Right renal cortex interstitium (tissue), 3 donors: ENCODE measurements around the gene ZNF117. TPM values are rescaled to one million over a fixed set of nuclear protein-coding genes. Genes with fewer than 3 reads are reported as not detected.
"Not testable (repeated sequence)": the region's sequence is repeated elsewhere in the genome, so short reads cannot be mapped to it uniquely, and the experiment has no call there.

Experiments used
- DNase-seq, 3 donors: peaks; one replicate each; pipeline ENCODE4 v3.0.0-alpha.2; 2013; ENCODE audit warnings: low read depth in 3 of 3, low spot score in 2 of 3
- polyA plus RNA-seq, 3 donors: library from polyadenylated mRNA; unstranded; fragments of 120-200 nt; gene quantifications; one replicate each; pipeline ENCODE4 v1.2.1, GENCODE V29; 2013; ENCODE audit not compliant: insufficient read length in 3 of 3

ZNF117 gene
- polyA plus RNA-seq: 10 to 100 TPM; 23.5 to 26.7 (median 24.4) TPM

DNA sequence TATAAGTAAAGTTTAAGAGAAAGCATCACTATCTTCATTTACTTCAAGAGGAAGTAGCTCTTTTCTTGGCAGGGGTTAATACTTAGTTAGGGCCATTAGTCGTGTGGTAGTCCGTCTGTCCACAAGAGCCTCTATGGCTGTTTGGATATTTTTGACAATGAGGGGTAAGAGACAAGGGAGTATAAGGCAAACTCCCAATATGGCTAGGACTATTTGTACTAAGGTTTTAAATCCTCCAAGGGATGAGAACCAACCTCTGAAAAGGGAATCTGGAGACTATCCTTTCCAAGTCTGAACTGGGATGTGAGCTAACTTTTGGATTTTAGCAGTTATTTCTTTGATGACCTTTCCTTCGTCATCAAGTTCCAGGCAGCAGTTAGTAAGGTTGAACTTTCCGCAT lies at the start of gene ZNF117:
TSS of gene ZNF117 (minus strand) at position 101 of the 400 bp plus-strand sequence.
- no peak for DNase-seq

DNA sequence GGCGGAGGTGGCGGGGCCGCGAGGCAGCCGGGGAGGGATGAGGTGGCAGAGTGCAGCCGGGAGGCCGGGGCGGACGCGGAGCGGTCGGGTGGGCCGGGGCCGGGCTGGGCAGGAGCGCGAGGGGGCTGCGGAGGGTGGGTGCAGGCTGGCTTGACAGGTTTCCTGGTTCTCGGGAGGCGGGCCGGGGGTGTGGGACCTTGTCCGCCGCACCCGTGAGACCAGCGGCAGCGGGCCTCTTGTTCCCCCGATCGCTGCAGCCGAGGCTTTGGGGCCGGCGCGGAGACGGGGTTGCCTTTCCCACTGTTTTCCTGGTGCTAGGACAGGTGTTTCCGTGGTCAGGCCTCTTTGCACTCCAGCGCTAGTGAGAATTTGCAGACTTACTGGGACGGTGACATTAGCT lies 47.9 kb upstream of the ZNF117 start:
- peak in 1 of 3 donors; percentile 10 for DNase-seq

DNA sequence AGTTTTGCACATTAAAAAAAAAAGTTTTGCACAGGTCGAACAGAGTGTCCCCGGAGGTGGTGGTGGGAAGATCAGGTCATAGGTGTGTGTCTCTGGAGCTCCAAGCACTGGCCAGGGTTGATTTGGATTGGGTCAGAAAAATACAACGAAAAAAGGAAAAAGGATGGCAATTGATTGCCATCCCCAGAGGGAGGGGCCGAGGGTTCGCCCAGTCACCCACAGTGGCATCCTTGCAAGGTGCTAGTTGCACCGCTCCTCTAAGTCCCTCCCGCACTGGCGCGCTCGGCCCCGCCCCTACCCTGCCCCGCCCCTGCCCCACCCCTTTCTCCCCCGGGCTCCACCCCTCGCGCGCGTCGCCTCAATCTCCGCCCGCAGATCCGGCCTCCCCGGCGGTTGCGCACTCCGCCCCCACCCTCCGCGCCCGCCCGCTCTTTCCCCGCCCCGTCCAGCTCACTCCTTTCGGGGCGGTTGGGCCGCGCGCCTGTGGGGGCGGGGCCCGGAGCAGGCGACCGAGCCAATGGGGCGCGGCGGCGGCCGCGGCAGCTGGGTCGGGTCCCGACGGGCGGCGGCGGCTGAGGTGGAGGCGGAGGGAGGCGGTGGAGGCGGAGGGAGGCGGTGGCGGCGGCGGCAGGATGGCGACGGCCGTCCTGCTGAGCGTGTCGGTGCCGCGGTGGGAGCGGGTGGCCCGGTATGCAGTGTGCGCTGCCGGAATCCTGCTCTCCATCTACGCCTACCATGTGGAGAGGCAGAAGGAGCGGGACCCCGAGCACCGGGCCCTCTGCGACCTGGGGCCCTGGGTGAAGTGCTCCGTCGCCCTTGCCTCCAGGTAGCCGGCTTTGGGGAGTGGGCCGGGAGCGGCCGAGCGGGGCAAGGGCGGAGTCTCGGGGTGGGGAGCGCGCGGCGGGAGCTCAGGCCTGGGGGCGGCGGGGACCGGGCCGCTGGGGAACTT lies 47.2 kb upstream of the ZNF117 start:
- DNase-seq: peak; percentile 31 to 80 (median 78)

DNA sequence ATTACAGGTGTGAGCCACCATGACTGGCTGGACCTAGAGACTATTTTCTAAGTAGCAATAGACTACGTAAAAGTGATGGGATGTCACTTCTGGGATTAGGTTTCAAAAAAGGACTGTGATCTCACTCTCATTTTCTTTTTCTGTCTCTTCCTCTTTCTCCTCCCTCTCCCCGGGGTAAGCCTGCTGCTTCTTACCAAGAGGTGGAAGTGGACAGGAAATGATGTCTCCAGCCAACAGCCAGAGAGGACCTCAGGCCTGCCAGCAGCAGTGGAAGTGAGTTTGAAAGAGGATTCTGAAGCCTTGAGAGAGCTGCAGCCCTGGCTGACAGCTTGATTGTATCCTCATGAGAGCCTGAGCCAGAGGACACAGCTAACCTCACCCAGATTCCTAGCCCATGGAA lies 45.7 kb upstream of the ZNF117 start:
- DNase-seq: not testable (repeated sequence)

DNA sequence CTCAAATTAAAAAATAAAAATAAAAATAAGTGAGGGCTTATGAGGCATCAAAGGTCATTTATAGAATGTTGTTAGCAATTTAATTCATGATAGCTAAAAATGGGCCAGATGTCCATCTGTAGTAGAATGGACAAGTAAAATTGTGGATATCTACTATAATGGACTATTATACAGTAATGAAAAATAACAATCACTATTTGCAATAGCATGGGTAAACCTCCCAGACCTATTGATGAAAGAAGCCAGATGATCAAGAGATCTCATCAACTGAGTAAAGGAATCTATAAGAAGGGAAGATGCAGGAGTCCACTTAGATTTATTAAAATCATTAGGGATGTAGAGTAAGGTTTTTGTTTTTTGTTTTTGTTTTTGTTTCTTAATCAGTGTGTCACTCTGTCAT lies 44.6 kb upstream of the ZNF117 start:
- DNase-seq: not testable (repeated sequence)

DNA sequence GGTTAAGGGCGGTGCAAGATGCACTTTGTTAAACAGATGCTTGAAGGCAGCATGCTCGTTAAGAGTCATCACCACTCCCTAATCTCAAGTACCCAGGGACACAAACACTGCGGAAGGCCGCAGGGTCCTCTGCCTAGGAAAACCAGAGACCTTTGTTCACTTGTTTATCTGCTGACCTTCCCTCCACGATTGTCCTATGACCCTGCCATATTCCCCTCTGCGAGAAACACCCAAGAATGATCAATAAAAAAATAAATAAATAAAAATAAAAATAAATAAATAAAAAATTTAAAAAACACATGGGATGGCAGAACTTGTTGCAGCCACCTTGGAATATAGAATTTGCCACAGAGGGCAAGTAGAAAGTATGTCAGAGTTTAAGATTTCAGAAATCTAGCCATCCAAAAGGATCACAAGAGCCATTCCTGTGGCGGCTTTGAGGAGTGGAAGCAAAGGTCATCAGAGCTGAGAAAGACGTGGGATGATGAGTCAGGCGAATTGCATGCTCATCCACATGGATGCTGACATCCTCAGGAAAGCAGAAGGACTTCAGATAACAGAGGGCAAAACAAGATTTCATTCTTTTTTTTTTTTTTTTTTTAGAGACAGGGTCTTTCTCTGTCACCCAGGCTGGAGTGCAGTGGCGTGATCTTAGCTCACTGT lies 43.4 kb upstream of the ZNF117 start:
- not testable (repeated sequence) for DNase-seq

DNA sequence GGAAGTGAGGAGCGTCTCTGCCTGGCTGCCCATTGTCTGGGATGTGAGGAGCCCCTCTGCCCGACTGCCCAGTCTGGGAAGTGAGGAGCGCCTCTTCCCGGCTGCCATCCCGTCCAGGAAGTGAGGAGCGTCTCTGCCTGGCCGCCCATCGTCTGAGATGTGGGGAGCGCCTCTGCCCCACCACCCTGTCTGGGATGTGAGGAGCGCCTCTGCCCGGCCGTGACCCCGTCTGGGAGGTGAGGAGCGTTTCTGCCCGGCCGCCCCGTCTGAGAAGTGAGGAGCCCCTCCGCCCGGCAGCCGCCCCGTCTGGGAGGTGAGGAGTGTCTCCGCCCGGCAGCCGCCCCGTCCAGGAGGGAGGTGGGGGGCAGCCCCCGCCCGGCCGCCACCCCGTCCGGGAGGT lies 42.6 kb upstream of the ZNF117 start:
- DNase-seq: not testable (repeated sequence)

DNA sequence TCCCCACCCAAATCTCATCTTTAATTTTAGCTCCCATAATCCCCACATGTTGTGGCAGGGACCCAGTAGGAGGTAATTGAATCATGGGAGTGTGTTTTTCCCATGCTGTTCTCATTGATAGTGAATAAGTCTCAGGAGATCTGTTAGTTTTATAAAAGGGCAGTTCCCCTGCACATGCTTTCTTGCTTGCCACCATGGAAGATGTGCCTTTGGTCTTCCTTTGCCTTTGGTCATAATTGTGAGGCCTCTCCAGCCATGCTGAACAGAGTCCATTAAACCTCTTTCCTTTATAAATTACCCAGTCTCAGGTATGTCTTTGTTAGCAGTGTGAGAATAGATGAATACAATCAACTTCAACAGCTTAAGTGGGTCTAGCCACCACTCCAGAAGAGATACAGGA lies 34.2 kb upstream of the ZNF117 start:
- DNase-seq: not testable (repeated sequence)

DNA sequence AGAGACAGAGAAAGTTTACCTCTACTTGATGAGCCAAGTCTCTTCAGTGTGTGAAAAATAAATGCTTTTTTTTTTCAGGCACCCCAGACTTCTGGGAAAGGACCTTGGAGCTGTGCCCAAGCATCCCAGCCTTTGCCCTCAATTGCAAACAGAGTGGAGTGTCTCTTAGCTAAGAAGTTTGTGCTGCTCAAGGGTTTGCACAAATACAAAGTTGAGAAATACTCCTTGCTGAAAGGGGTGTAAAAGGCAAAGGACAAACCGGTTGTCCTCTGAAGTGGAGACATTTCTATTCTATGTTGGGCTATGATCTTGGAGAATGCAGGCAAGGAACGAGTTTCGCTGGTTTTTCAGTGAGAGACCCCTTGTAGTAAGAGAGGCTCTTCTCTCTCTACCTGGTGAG lies 30.1 kb upstream of the ZNF117 start:
- not testable (repeated sequence) for DNase-seq

DNA sequence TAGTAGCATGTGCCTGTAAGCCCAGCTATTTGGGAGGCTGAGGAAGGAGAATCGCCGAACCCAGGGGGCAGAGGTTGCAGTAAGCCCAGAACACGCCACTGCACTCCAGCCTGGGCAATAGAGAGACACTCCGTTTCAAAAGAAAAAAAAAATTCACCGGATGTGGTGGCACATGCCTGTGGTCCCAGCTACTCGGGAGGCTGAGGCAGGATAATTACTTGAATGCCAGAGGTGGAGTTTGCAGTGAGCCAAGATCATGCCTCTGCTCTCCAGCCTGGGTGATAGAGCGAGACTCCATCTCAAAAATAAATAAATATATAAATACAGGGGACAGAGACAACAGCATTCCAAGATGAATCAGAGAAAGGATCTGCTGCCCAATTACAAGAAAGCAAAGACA lies 19.0 kb upstream of the ZNF117 start:
- not testable (repeated sequence) for DNase-seq

DNA sequence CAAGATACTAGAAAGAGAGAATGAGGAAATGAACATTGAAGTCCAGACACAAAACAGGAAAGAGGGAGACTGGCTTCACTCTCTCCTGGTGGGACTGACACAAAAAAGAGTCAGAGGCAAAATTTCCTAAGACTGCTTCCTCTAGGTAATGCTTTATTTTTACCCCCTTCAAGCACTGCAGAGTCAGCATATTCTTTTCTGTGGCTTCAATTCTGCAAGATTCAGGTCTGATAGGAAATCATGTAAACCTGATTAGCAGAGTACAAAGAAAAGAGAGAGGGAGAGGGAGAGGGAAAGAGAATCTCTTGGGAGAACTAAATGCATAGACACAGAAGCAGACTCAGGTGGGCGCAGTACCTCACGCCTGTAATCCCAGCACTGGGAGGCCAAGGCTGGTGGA lies 18.6 kb upstream of the ZNF117 start:
- not testable (repeated sequence) for DNase-seq

DNA sequence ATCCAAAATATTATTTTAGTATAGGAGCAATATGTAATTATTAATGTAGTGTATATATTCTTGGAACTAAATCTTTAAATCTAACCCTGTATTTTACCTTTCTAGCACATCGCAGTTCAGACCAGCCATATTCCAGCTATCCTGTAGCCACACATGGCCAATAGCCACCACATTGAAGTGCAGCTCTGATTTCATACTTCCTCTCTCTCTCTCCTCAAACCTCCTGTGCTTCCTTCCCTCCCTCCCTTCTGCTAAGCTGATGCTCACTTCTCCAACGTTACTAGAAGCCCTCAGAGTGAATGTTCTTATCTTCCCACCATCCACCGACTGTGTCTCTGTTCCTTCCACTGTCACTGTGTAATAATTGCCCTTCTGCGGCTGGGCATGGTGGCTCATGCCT lies 16.2 kb upstream of the ZNF117 start:
- not testable (repeated sequence) for DNase-seq

DNA sequence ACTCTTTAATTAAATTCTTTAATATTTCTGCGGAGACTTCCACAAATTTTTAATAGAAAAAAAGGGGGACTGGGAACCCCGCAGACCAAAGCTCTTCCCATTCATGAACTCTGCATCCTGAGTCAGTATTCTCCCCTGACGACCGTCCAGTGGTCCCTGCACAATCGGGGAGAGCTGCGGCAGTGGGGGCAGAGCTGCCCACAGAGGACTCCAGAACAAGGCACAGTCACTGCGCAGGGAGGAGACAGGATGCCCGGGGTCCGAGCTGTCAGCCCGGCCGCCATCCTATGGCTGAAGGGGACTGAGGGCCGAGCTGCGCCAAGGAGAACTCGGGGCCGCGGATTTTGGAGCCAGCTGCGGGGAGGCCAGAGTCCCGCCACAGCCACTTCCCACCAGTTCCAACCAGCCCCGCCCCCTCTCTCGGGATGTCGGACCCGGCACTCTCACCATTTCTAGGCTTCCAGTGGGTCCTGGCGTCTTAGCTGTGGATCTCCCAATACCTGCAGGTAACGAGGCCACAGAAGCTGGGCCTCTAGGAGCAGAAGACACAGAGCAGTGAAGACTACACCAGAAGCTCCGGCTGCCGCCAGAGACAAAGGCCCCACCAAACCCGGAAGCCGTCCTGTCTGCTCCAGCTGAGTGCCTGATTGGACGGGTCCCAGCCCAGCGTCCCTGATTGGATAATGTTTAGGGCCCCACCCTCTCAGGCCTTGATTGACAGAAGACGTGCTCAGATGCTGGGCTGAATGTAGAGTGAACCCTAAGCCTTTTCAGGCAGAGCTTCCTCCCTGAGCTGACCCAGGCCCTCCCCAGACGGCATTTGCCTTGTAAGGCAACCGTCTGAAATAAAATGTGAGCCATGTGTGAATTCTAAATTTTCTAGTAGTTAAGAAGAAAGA lies 15.5 kb upstream of the ZNF117 start, which contains the start of gene ERV3-1:
TSS of gene ERV3-1 (minus strand) at position 594 of the 899 bp plus-strand sequence. CDS start 13,661 bp downstream, outside the sequence.
- DNase-seq: peak; percentile 82 to 88 (median 87)

DNA sequence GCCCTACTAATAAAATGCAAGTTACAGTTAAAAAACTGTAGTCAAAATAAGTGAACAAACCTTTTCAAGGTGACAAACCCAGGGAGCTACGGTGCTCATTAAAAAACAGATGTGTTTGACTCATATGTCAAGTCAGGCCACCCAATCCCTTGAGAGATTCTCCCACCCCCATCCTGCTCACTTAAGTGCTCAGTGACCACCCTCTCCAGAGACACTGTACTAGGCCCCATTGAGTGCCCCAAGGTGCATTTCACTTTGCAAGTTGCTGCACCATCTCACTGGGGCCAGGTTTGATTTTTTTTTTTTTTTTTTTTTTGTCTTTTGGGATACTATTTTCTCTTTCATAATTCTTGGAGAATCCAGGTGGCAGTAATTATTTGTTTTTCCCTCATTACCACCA lies 13.7 kb upstream of the ZNF117 start:
- no peak for DNase-seq

DNA sequence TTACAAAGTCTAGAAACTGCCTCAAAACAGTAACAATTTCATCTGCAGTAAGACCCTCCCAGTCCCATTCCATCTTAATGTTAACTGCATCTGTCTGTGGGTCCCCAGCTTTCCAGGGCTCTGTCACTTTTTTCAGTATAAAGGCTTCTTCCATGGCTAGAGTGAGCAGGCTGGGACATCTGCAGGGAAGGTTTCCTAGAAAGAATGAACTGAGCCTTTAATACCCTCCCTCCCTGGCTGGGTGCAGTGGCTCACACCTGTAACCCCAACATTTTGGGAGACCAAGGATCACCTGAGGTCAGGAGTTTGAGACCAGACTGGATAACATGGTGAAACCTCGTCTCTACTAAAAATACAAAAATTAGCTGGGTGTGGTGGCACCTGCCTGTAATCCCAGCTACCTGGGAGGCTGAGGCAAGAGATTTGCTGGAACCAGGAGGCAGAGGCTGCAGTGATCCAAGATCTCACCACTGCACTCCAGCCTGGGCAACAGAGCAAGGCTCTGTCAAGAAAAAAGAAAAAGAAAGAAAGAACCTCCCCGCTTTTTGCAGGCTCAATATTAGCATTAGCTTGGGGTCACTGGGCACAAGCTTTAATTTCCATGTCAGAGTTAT lies 12.2 kb upstream of the ZNF117 start:
- DNase-seq: no peak

DNA sequence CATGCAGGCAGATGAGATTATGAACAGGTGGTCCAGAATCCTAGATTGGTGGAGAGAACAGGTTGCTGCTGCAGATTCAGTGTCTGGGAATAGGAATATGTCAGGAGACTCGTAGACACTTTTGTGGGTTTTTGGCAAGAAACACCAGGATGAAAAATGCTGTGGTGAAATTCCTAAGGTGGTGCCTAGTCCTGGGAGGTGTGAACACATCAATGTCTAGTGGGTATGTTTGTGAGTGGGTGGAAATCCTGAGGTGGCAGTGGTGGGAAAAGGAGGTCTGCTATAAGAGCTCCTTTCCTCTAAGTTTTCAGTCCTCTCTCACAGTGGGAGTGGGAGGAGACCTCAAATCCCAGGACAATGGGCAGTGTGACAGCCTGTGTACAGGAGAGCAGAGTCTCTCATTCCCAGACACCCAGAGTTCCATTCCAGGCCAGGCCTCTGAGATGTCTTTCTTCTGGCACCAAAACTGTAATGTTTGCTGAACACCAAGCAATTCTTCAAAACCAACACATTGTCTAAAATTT lies 10.5 kb upstream of the ZNF117 start:
- DNase-seq: no peak

DNA sequence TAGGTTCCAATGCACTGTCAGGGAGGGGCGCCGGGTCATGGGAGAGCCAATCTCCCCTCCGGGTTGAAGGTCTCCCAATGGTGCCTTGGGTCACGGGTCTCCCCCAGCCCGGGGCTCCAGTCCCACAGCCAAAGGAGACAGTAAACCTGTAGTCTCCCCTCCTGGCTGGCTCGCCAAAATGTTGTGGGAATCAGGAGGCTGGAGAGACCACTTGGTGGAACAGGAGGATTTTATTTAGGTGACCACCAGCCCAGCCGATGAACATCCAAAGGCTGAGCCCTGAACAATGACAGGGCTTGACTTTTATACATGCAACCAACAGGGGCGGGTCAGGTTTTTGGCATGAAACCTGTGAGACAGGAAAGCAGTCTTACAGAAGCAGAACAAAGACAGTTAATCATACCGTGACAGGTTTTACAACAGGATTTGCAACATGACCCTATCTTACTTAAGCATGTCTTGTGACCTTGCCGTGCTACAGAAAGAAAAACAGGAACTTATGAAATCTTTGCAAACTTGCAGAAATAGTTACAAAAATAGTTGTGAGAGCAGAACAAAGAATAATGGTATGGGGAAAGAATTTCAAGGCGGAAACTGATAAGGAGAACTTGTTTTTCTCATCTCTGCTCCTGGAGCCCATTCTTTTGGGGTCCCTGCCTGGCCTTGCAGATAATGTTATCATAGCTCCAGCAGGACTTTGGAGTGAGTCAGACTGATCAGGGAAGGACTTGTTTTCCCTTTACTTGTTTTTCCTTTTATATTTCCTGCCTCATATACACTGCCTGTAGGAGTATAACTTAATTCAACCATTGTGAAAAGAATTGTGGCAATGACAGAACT lies 8.5 kb upstream of the ZNF117 start:
- DNase-seq: no peak

DNA sequence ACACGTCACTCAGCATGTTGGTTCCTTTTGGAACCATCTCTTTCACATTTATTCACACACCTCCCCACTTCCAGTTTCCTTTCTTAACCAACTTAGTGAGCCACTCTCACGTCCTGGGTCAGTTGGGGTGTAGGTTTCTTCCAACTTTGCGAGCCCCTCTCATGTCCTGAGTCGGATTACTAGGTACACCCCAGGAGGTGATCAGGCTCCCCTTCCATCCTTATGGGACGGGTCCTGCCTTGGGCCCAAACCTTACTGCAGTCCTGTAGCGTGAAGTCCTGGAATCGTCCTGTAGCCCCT lies 8.0 kb upstream of the ZNF117 start:
- DNase-seq: no peak

DNA sequence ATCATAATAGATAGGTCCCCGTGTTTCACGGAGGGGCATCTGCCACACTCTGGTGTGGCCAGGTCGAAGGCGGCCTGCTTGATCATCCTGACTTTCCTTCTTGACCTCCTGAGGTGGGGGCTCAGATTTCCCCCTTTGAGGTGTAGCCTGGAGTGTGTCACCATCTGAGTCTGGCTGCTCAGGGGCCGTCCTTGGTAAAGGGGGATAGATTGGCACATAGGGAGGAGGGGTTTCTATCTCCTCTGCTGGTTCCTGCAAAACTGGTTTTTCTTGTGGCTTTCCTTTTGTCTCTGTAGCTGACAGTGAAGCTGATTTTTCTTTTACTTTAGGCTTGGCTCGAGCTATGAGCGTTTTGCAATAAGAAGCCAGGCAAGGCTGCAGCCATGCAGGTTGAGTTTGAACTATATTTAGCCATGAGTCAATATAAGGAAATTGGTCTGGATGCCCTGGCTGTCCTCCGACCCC lies 7.1 kb upstream of the ZNF117 start:
- no peak for DNase-seq
